Spleen (tissue), 11 donors: Measurements from ENCODE around the gene JOSD1. TPM values are rescaled to one million over a fixed set of nuclear protein-coding genes. Genes with fewer than 3 reads are reported as not detected.

Experiments
- DNase-seq: peaks from one replicate; pipeline ENCODE4 v3.0.0-alpha.2; 2020
- H3K27ac ChIP-seq, 8 donors: fragments of 200-600 bp; sonication (generic) in 7 of 8; 1 replicate in 4 of 8; 2 replicates in 4 of 8; pipeline versions ENCODE4 v1.5.0 to v1.8.0; 2016 to 2021; ENCODE audit warnings: inconsistent platforms in 4 of 8, mild to moderate bottlenecking in 4 of 8, moderate library complexity in 1 of 8
- H3K27me3 ChIP-seq, 7 donors: fragments of 200-600 bp; sonication (generic) in 6 of 7; replicated peaks in 1 of 7; 1 replicate in 4 of 7; 2 replicates in 3 of 7; pipeline versions ENCODE4 v1.5.0 to v1.8.0; 2016 to 2021; ENCODE audit warnings: inconsistent platforms in 3 of 7, mild to moderate bottlenecking in 1 of 7
- H3K36me3 ChIP-seq, 6 donors: fragments of 200-600 bp; sonication (generic) in 5 of 6; 1 replicate in 4 of 6; 2 replicates in 2 of 6; pipeline versions ENCODE4 v1.5.0 to v1.8.0; 2016 to 2021; ENCODE audit warnings: inconsistent platforms in 2 of 6
- H3K4me1 ChIP-seq, 6 donors: fragments of 200-600 bp; sonication (generic) in 5 of 6; 1 replicate in 3 of 6; 2 replicates in 3 of 6; pipeline versions ENCODE4 v1.5.0 to v1.8.0; 2016 to 2021; ENCODE audit warnings: inconsistent platforms in 3 of 6
- H3K4me3 ChIP-seq, 8 donors: fragments of 200-600 bp; sonication (generic) in 7 of 8; 1 replicate in 4 of 8; 2 replicates in 4 of 8; pipeline versions ENCODE4 v1.5.0 to v1.8.0; 2016 to 2021; ENCODE audit warnings: inconsistent platforms in 4 of 8, mild to moderate bottlenecking in 4 of 8, moderate library complexity in 2 of 8
- H3K9me3 ChIP-seq, 8 donors: fragments of 200-600 bp; sonication (generic) in 7 of 8; 1 replicate in 4 of 8; 2 replicates in 4 of 8; pipeline versions ENCODE4 v1.5.0 to v1.8.0; 2016 to 2021; ENCODE audit warnings: inconsistent platforms in 4 of 8
- POLR2A ChIP-seq, 3 donors: fragments of 450-650 bp; IDR thresholded peaks; one replicate each; pipeline ENCODE4 v1.5.1; 2017; ENCODE audit warnings: antibody characterized with exemption in 3 of 3, mild to moderate bottlenecking in 1 of 3
- POLR2AphosphoS5 ChIP-seq, 3 donors: sonication (generic); formaldehyde crosslinking; IDR thresholded peaks; one replicate each; pipeline ENCODE4 v1.5.1; 2017; ENCODE audit warnings: antibody characterized with exemption in 3 of 3
- WGBS, 5 donors: extraction: QIAGEN DNeasy Blood & Tissue Kit in 3 of 5; methylation state at CpG; one replicate each; pipeline versions ENCODE4 v1.1.5 to v1.1.7; 2013 to 2018; 5-methylcytosine and 5-hydroxymethylcytosine counted together
- intact Hi-C: fragments of 100-400 bp; cut with DNase I; formaldehyde crosslinking; loops from one replicate; pipeline ENCODE4 v1.15.0; 2023; ENCODE audit warnings: low total_unique reads
- polyA plus RNA-seq, 3 donors: library from polyadenylated mRNA; stranded (reverse); fragments of 200-250 nt; gene quantifications; one replicate each; pipeline ENCODE4 v1.2.1, GENCODE V29; 2013
- total RNA-seq, 7 donors: library from RNA; depleted of rRNA in 3 of 7; stranded (reverse); fragments of >200 nt in 3 of 7; fragmentation: NEBNext Ultra II Directional in 4 of 7; extraction: Animal tissue kit (Norgen Biotek cat#: 25700) in 4 of 7; gene quantifications; one replicate each; pipeline versions ENCODE4 v1.1.0 to v1.2.1, GENCODE V29; 2016 to 2021
- TF ChIP-seq, protein P1 (sequence below), 11 experiments: fragments of 200-600 bp in 7 of 11; fragments of 450-650 bp in 4 of 11; sonication (generic) in 4 of 11; IDR thresholded peaks in 8 of 11; conservative IDR thresholded peaks in 3 of 11; 1 replicate in 7 of 11; 2 replicates in 4 of 11; pipeline versions ENCODE4 v1.4.0 to v1.8.0; 2016 to 2021; ENCODE audit warnings: antibody characterized with exemption in 11 of 11, inconsistent platforms in 4 of 11, mild to moderate bottlenecking in 1 of 11
- donor health status: healthy with polysubstance abuse.
- donor health status: DM: no; HTN: no; CAD: no; lungs with moderate emphysema.
- donor health status: DM: no; HTN: no; CAD: no.
- donor health status: Bipolar disorder and iron deficiency.
- donor health status: healthy.
- donor health status: DM: no; HTN: no; CAD: no.
- donor health status: DM: yes; HTN: yes; CAD: no.

The JOSD1 gene
- total and polyA plus RNA-seq, 10 donors, result 10.1 to 54.2 (median 33.2) TPM

DNA sequence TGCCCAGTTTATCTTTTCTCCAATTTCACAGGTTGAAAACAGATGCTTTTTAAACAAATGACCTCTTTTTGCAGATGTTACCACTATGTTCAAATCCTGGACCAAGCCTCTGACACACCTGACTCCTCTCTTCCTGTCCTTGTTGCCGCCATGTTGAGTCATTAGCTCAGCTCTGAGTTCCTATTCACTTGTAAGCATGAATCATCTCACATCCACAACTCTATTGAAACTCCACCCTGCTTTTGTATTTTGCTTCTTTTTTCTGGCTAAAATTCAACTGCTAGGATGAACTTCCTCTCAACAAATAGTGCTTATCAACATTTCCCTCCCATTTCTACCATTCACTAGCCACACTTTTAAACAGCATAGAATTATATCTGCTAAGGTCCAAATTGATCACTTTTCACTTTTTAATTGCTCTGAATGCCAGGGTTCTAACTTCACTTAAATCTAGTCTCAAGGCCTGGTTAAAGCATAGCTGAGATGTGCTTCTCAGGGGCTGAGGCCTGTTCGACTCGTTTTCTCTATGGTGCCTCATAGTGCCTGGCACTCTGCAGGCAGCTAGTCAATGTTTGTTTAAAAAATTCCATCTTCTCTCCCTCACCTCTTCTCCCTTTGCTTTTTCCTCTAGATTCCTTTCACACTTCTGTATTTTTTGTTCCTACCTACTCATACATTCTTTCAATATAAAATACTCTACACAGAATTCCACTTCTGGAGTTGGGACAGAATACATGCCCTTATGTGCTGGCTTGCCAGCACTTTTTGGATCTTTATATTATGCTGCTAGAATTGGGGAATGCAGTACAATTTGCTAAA is 3.9 kb downstream of the JOSD1 start:
- no peak for TF ChIP-seq POLR2A (IDR thresholded peaks at IDR 0.05)
- TF ChIP-seq POLR2AphosphoS5 (IDR thresholded peaks at IDR 0.05), result no peak
- TF ChIP-seq, protein P1, sequence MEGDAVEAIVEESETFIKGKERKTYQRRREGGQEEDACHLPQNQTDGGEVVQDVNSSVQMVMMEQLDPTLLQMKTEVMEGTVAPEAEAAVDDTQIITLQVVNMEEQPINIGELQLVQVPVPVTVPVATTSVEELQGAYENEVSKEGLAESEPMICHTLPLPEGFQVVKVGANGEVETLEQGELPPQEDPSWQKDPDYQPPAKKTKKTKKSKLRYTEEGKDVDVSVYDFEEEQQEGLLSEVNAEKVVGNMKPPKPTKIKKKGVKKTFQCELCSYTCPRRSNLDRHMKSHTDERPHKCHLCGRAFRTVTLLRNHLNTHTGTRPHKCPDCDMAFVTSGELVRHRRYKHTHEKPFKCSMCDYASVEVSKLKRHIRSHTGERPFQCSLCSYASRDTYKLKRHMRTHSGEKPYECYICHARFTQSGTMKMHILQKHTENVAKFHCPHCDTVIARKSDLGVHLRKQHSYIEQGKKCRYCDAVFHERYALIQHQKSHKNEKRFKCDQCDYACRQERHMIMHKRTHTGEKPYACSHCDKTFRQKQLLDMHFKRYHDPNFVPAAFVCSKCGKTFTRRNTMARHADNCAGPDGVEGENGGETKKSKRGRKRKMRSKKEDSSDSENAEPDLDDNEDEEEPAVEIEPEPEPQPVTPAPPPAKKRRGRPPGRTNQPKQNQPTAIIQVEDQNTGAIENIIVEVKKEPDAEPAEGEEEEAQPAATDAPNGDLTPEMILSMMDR (IDR thresholded peaks at IDR 0.05 in 8 of 11, conservative IDR thresholded peaks at IDR 0.05 in 3 of 11), result no peak

GRCh38 chr22:38694940-38695339 is 5.8 kb downstream of the JOSD1 start:
- intact Hi-C loops, result no loop called here
- 70 to 86% (median 76%) methylated on average over 3 of the region's 3 CpGs for WGBS, 5 donors
- H3K4me1 ChIP-seq, result peaks cover 38 to 63% (median 51%) of the 10 kb centered on the region in 6 donors

More for the DNA sequence above, 3.9 kb downstream of the JOSD1 start:
- Histone ChIP-seq H3K4me1 (peaks cover 42 to 74% (median 61%) of the 10 kb centered on the region in 6 donors), H3K36me3 (peaks cover 0 to 31% (median 4%) of the 10 kb centered on the region in 6 donors), H3K9me3 (no peaks in the 10 kb centered on the region), H3K27me3 (no peaks in the 10 kb centered on the region), H3K27ac (peak overlapping the region in 7 of 8 donors; percentile 56 to 98 (median 69)), H3K4me3 (no peak overlapping the region)
- no peak for DNase-seq
- intact Hi-C loops, result no loop called here
- WGBS, 5 donors, result 47 to 77% (median 70%) methylated on average over 3 of the region's 3 CpGs

GRCh38 chr22:38694049-38694448 is 6.7 kb downstream of the JOSD1 start:
- Histone ChIP-seq H3K27me3 (no peaks in the 10 kb centered on the region), H3K27ac (peak overlapping the region in 1 of 8 donors; percentile 14), H3K9me3 (no peaks in the 10 kb centered on the region), H3K4me1 (peaks cover 29 to 59% (median 44%) of the 10 kb centered on the region in 6 donors), H3K4me3 (no peak overlapping the region), H3K36me3 (peaks cover 0 to 58% (median 13%) of the 10 kb centered on the region in 6 donors)
- no peak for DNase-seq
- intact Hi-C loops, result no loop called here
- 66 to 75% (median 71%) methylated on average over 2 of the region's 2 CpGs for WGBS, 5 donors
- TF ChIP-seq POLR2A (IDR thresholded peaks at IDR 0.05), result no peak
- TF ChIP-seq, protein P1 (IDR thresholded peaks at IDR 0.05 in 8 of 11, conservative IDR thresholded peaks at IDR 0.05 in 3 of 11), result no peak
- TF ChIP-seq POLR2AphosphoS5 (IDR thresholded peaks at IDR 0.05), result no peak

More at GRCh38 chr22:38694940-38695339, 5.8 kb downstream of the JOSD1 start:
- H3K4me3 ChIP-seq, result no peak overlapping the region
- H3K9me3 ChIP-seq, result no peaks in the 10 kb centered on the region
- peaks cover 0 to 49% (median 8%) of the 10 kb centered on the region in 6 donors for H3K36me3 ChIP-seq
- DNase-seq, result no peak
- H3K27me3 ChIP-seq, result no peaks in the 10 kb centered on the region
- H3K27ac ChIP-seq, result no peak overlapping the region
- no peak for TF ChIP-seq POLR2A (IDR thresholded peaks at IDR 0.05)
- TF ChIP-seq, protein P1 (IDR thresholded peaks at IDR 0.05 in 8 of 11, conservative IDR thresholded peaks at IDR 0.05 in 3 of 11), result no peak
- TF ChIP-seq POLR2AphosphoS5 (IDR thresholded peaks at IDR 0.05), result no peak

GRCh38 chr22:38689651-38690050 is 11.1 kb downstream of the JOSD1 start:
- Histone ChIP-seq H3K9me3 (no peaks in the 10 kb centered on the region), H3K27ac (no peak overlapping the region), H3K36me3 (peaks cover 0 to 98% (median 54%) of the 10 kb centered on the region in 6 donors), H3K27me3 (no peaks in the 10 kb centered on the region), H3K4me1 (peaks cover 0 to 17% (median 7%) of the 10 kb centered on the region in 6 donors), H3K4me3 (no peak overlapping the region)
- WGBS, 5 donors, result 75 to 93% (median 86%) methylated on average over 1 of the region's 1 CpG
- intact Hi-C loops, result no loop called here
- no peak for DNase-seq
- TF ChIP-seq POLR2AphosphoS5 (IDR thresholded peaks at IDR 0.05) (no peak), POLR2A (IDR thresholded peaks at IDR 0.05) (no peak)
- TF ChIP-seq, protein P1 (IDR thresholded peaks at IDR 0.05 in 8 of 11, conservative IDR thresholded peaks at IDR 0.05 in 3 of 11), result no peak
